ENCODE measurements around the gene LUZP2. TPM values are rescaled to one million over a fixed set of nuclear protein-coding genes. Genes with fewer than 3 reads are reported as not detected.

LUZP2 gene
- total and polyA plus RNA-seq, 2 of the 8 experiments (the other 6 are each of a cell fraction or from before 2014, with no cell fraction given): 0.79 to 1.5 TPM

- TF ChIP-seq SIN3A (conservative IDR thresholded peaks at IDR 0.05 in 1 of 2, IDR thresholded peaks at IDR 0.05 in 1 of 2; ENCODE audit: low read depth in 1 of 2, low read length in 2 of 2) (no peak), SP2 (IDR thresholded peaks at IDR 0.05; ENCODE audit: low read length) (no peak), TAF7 (optimal IDR thresholded peaks at IDR 0.05; ENCODE audit: borderline replicate concordance, low read depth, low read length) (no peak), CBX5 (IDR thresholded peaks at IDR 0.05; ENCODE audit: low read depth, low read length) (no peak), BCL11A (IDR thresholded peaks at IDR 0.05; ENCODE audit: low read depth in 2 of 2, low read length in 2 of 2) (no peak), RBBP5 (IDR thresholded peaks at IDR 0.05; ENCODE audit: borderline replicate concordance, low read depth, low read length) (no peak), TEAD4 (IDR thresholded peaks at IDR 0.05; ENCODE audit: low read depth, low read length) (no peak), NANOG (IDR thresholded peaks at IDR 0.05; ENCODE audit: insufficient read depth, low read depth, low read length, poor library complexity, severe bottlenecking) (no peak), GTF2F1 (IDR thresholded peaks at IDR 0.05; ENCODE audit: borderline replicate concordance, low read depth, low read length) (no peak), SIX5 (IDR thresholded peaks at IDR 0.05; ENCODE audit: low read depth, low read length) (no peak)
Observed at GRCh38 chr11:24471084-24471483, 25.8 kb upstream of the LUZP2 start (continued).

Measured in H1 (cell line).